ENCODE measurements around the gene FHOD3.

DNA sequence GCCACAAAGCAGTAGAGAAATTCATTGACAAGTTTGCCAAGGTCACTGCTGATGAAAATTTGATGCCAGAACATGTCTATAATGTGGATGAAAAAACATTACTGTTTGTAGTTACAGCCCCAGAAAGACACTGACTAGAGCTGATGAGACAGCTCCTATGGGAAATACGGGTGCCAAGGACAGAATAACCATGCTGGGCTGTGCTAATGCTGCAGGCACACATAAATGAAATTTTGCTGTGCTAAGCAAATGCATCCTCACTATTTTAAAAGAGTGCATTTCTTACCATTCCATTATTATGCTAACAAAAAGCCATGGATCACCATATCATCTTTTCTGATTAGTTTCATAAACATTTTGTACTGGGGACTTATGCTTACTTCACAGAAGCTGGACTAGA is 208.2 kb downstream of the FHOD3 start:
- TF ChIP-seq, protein P1, sequence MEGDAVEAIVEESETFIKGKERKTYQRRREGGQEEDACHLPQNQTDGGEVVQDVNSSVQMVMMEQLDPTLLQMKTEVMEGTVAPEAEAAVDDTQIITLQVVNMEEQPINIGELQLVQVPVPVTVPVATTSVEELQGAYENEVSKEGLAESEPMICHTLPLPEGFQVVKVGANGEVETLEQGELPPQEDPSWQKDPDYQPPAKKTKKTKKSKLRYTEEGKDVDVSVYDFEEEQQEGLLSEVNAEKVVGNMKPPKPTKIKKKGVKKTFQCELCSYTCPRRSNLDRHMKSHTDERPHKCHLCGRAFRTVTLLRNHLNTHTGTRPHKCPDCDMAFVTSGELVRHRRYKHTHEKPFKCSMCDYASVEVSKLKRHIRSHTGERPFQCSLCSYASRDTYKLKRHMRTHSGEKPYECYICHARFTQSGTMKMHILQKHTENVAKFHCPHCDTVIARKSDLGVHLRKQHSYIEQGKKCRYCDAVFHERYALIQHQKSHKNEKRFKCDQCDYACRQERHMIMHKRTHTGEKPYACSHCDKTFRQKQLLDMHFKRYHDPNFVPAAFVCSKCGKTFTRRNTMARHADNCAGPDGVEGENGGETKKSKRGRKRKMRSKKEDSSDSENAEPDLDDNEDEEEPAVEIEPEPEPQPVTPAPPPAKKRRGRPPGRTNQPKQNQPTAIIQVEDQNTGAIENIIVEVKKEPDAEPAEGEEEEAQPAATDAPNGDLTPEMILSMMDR (IDR thresholded peaks at IDR 0.05), result no peak
- no peak for TF ChIP-seq EZH2 (IDR thresholded peaks at IDR 0.05; ENCODE audit: borderline replicate concordance, insufficient read depth, low read depth, low read length, poor library complexity, severe bottlenecking)

All from B cell (primary cell).